HG02588 (cell line): ENCODE data around the gene SYNDIG1.
"Not testable (repeated sequence)": the region's sequence is repeated elsewhere in the genome, so short reads cannot be mapped to it uniquely, and the experiment has no call there.

Experiments used
- ATAC-seq: cut with Tn5 transposase; IDR thresholded peaks from one replicate; pipeline ENCODE4 v1.9.1; 2021; ENCODE audit warnings: mild to moderate bottlenecking, moderate library complexity; ENCODE audit not compliant: unreplicated experiment

SYNDIG1 gene

GRCh38 chr20:24491041-24491756, 21.8 kb downstream of the SYNDIG1 start:
- no peak for ATAC-seq

DNA sequence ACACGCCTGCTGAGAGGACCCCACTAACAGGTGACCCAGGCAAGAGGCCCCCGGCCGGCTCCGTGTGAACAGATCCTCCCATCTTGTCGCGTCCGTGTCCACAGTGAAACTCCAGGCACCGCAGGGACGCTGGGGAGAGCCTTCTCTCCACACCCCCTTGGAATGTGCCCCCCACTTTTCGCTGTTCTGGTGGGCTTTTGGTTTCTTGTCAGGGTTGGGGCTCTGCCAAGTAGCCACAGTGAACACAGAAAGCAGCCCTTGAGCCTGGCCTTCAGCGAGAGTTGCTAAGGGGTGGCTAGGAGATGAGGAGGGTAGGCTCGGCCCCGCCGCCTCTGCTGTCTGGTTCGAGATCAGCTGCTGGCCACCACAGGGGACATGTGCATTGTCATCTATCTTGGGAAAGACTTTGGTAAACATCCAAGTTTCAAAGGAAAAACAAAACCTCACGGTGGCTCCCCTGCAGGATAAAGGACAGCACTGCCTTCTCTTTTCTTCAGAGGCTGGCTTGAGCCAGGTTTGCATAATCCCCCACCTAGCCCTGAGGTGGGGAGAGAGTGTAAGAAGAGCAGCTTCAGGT, 22.7 kb downstream of the SYNDIG1 start:
- ATAC-seq = no peak

- no peak for ATAC-seq
Observed at GRCh38 chr20:24492698-24493097, 23.3 kb downstream of the SYNDIG1 start.

- ATAC-seq = no peak
Observed at GRCh38 chr20:24493181-24493580, 23.8 kb downstream of the SYNDIG1 start.

- ATAC-seq = no peak
Observed at GRCh38 chr20:24493661-24494459, 24.4 kb downstream of the SYNDIG1 start.

DNA sequence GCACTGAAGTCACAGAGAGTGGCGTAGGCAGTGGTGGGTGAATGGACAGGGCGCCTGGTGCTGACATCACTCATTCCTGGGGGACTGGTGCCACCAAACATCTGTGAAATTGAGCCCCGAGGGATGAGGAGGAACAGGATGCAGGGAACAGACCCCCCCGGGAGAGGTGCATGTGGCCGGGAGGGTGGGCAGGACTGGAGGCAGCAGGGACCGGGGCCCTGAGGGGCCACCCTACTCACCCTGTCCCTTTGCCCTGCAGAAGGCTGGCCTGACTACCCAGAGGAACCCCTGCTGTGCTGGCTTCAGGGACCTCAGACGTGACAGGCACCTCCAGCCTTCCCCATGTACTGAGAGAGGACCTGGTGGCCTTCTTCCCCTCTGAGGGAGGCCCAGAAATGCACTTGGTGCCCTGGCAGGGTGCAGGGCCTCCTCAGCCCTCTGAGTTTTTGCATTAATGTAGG, 25.1 kb downstream of the SYNDIG1 start:
- ATAC-seq = no peak

DNA sequence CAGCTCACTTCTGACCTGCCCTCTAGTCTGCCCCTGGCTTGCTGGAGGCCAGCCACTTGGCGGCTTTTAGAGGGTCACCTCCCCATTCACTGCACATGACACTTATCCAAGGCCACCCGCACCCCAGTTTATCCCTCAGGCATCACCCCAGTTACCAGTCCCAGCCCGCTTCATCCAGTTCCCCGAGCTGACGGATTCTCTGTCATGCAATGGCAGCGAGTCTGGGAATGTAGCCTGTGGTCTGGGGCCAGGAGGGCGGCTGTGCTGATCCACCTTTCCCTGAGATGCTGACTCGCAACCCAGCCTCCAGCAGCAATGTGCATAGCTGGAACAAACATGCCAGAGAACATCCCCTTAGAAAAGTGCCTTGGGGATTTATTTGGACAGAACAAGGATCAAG, 25.8 kb downstream of the SYNDIG1 start:
- ATAC-seq = no peak

- no peak for ATAC-seq
Observed at GRCh38 chr20:24497851-24498250, 28.4 kb downstream of the SYNDIG1 start.

GRCh38 chr20:24498641-24499040, 29.2 kb downstream of the SYNDIG1 start:
- no peak for ATAC-seq

- no peak for ATAC-seq
Observed at GRCh38 chr20:24499472-24499871, 30.0 kb downstream of the SYNDIG1 start.

DNA sequence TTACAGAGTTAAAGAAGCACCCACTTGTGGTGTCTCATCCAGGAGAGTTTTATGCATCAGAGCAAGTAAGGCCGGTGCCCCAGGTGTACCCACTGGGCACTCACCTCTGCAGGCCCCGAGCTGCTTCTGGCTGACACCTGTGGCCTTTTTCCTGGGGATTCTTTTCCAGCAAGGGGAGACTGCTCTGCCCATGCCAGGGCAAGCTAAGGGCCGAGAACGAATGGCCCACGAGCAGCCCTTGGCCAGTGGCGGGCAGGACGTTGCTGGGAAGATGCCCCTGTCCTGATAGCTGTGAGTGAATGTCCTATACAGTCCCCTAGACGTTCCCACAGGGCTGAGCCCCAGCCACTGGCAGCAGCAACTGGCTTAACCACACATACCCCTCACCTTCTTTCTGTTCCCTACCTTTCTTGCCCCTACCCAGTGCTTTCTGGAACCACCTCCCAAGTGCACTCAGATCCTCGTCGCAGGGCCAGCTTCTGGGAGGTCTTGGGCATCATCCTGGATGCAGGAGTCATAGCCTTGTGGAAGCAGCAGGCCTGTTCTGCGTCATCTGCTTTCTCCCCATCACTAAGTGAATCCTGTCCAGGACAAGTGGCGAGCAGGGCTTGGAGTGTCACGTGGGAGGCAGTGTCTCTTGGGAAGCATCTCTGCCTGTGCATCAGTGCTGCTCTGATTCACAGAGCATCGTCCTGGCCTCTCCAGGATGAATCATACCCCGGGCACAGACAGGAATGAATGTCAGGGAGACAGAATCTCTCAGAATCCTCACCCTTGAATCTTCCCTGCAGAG, 32.5 kb downstream of the SYNDIG1 start:
- no peak for ATAC-seq

DNA sequence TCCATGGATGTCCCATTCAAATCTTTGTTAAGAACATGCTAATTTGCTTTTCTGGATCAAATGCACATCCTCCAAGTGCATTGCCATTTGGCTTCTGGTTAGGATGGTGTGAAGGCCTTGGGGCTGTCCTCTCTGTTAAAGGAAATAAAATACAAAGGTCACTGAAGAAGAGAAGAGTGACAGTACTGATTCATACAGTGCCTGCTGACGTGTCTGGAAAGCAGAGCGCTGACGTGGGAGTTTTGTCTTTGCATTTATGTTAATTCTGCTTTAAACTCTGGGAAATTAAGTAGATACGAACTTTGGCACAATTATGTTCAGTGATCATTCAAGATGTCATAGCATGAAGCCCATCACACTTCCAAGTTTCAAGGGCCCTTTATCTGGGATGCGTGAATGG, 33.2 kb downstream of the SYNDIG1 start:
- ATAC-seq = no peak

DNA sequence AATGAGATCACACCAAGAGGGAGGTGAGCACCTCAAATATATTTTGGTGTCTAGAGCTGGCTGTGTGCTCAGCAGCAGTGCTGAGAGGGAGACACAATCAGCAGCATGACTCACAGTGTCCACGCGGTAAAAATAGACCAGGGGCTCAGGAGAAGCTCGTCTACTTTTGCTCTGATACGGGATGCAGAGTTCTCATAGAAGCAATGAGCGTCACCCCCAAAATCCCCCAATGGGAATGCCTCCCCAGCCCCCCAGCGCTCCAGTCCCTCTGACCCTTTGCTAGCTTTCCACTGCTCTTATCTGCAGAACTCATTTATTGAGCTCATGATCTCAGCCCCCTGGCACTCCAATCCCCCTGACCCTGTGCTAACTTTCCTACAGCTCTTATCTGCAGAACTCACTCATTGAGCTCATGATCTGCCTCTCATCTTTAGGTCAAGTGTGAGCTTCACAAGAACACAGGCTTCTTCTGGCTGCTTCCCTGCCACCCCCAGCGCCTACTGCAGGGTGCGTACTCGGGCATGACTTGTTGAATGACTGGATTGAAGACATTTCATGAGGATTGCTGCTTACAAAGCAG, 34.0 kb downstream of the SYNDIG1 start:
- no peak for ATAC-seq

DNA sequence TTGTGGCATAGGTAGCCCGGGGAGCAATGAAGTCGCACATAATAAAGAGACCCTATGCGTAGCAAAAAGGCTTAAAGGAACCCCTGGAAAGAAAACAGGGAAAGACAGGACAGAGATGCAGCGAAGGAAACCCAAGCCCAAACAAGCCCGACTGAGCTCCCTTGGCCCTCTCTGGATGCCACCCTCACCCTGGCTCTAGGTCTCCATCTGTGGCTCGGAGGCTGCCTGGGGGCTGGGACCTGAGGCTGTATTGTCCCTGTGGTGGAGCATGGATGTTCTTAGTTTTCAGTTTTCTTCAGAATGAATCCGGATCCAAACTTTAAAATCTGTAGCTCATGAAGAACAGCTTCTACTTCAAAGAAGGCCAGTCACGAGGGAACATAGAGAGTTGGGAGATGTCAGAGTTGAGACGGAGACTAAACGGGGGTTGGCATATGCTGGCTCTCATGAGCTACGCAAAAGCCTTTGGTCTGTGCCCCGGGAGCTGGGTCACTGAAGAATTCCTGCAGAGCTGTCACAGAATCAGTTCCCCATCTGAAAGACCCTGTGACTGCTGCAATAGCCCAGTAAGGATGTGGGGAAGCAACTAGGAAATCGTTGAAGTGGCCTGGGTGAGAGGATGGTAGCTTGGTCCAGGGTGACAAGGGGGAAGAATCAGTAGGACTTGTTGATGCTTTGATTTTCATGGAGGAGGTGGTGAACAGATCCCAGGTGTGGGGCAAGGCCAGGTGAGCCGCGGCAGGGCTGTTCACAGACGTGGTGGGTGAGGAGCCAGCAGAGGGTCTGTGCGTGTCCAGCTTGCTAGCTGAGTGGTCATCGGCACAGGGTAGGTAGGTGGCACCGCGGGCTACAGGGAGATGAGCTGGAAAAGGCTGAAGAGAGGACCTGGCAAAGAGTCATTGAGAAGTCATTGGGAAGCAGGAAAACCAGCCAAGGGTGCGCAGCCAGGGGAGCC, 35.2 kb downstream of the SYNDIG1 start:
- ATAC-seq = no peak

GRCh38 chr20:24506146-24506545, 36.7 kb downstream of the SYNDIG1 start:
- no peak for ATAC-seq

DNA sequence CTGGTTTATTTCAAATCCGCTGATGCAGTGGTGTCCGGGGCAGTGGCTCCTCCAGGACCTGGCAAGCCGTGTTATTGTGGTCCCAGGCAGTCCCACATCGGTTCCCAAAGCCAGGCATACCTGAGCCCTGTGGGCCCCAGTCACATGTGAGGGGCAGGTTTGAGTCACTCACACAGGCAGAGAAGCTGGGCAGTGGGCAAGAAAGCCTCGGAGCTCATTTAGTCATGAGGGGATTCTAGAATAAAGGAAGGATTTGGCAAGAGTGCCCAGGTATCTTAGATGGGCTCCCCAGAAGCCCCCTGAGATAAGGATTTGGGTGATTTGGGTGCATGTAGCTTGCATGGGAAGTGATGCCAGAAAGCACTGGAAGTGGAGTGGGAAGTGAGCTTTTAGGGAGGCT, 37.3 kb downstream of the SYNDIG1 start:
- ATAC-seq = no peak

GRCh38 chr20:24507182-24507853, 37.9 kb downstream of the SYNDIG1 start:
- ATAC-seq = peak; percentile 70

- ATAC-seq = not testable (repeated sequence)
Observed at GRCh38 chr20:24512441-24512840, 43.0 kb downstream of the SYNDIG1 start.

DNA sequence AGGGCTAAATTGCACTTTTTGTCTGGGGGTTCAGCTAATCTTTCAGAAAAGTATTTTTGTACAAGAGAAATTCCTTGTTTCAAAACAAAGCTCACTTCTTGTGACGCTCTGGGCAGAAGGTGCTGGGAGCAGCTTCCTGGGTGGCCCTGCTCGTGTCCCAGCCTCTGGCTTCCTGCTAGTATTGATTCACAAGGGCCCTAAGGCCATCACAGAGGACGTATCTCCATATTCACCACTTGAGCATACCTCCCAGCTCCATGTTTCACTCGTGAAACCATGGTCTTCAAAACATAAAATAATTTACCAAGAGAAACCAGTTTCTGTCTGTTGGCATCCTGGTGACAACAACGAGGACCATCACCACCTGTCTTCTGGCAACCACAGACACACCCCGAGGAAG, 49.1 kb downstream of the SYNDIG1 start:
- ATAC-seq = no peak
